ENCODE data around the gene EFNA1. TPM values are rescaled to one million over a fixed set of nuclear protein-coding genes. Genes with fewer than 3 reads are reported as not detected.

Gene EFNA1
- total RNA-seq, 1 donor from 2014 or later, result 26.1 TPM

DNA sequence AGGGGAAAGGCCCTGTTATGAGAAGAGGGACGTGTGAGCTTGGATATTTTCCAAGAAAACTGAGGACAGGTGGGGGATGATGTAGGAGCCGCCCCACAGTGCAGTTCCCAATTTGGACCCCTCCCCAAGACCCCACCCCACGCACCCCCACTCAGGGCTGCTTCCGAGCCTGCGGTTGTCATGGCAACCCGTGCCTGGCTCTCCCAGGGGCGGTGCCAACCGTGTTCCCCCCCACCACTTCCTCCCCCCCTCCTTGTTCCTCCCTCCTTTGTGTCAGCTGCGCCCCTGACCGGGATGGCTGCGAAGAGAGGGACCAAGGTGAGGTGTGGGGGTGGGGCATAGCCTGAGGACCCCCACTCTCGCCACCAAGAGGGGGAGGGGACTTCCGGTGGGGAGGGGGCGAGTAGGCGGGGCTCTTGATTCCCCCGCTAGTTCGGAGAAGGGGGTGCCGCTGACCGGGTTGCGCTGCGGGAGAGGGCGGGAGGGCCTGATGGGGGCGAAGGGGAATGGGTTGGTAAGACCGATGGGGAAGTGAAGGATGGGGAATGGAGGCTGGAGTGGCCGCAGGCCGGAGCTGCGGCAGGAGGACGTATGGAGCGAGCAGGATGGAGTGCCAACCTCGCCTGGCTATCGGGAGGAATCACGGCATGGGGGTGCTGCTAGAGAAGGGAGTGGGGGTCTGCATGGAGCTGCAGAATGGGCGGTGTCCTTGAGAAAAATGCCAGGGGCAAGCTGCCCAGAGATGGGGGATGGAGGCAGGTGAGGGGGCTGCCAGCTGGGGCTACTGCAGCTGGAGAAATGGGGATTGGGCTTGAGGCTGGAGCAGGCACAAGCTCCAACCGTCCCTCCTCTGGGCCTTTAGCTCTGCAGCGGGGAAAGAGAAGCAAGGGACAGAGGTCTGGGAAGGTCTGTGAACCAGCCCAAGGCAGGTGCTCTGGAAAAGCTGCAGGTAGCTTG is 46.9 kb downstream of the EFNA1 start:
- DNase-seq (ENCODE audit: extremely low spot score, unreplicated experiment), result peak; percentile 71
- H3K4me3 Mint-ChIP-seq, result peak overlapping the region; percentile 100

GRCh38 chr1:155175281-155175926 is 47.7 kb downstream of the EFNA1 start:
- Mint-ChIP-seq H3K36me3 (peaks cover 5% of the 10 kb centered on the region), H3K4me1 (ENCODE audit: unreplicated experiment) (peaks cover 23% of the 10 kb centered on the region), H3K27ac (no peak overlapping the region), H3K27me3 (peaks cover 3% of the 10 kb centered on the region), H3K4me3 (peak overlapping the region; percentile 100), H3K9me3 (no peaks in the 10 kb centered on the region)
- DNase-seq (ENCODE audit: extremely low spot score, unreplicated experiment), result no peak
- no peak for TF ChIP-seq CTCF (conservative IDR thresholded peaks at IDR 0.05)

More for the DNA sequence above, 46.9 kb downstream of the EFNA1 start:
- Mint-ChIP-seq H3K9me3 (no peaks in the 10 kb centered on the region), H3K36me3 (peaks cover 6% of the 10 kb centered on the region), H3K27ac (peak overlapping the region; percentile 36), H3K4me1 (ENCODE audit: unreplicated experiment) (peaks cover 23% of the 10 kb centered on the region), H3K27me3 (peaks cover 3% of the 10 kb centered on the region)
- no peak for TF ChIP-seq CTCF (conservative IDR thresholded peaks at IDR 0.05)

DNA sequence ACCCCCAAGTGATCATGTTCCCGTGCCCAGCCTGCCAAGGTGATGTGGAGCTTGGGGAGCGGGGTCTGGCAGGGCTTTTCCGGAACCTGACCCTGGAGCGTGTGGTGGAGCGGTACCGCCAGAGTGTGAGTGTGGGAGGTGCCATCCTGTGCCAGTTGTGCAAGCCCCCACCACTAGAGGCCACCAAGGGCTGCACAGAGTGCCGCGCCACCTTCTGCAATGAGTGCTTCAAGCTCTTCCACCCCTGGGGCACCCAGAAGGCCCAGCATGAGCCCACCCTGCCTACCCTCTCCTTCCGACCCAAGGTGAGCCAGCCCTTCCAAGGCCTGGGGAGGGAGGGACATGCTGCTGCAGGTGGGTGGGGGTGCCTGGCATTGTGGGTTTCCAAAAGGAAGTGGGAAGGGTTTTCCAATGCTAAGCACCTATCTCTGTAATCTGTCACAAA is 48.3 kb downstream of the EFNA1 start:
- H3K9me3 Mint-ChIP-seq, result no peaks in the 10 kb centered on the region
- peaks cover 5% of the 10 kb centered on the region for H3K36me3 Mint-ChIP-seq
- peaks cover 3% of the 10 kb centered on the region for H3K27me3 Mint-ChIP-seq
- peak overlapping the region; percentile 44 for H3K27ac Mint-ChIP-seq
- peak overlapping the region; percentile 71 for H3K4me3 Mint-ChIP-seq
- no peak for TF ChIP-seq CTCF (conservative IDR thresholded peaks at IDR 0.05)
- DNase-seq (ENCODE audit: extremely low spot score, unreplicated experiment), result no peak
- peaks cover 23% of the 10 kb centered on the region for H3K4me1 Mint-ChIP-seq (ENCODE audit: unreplicated experiment)

DNA sequence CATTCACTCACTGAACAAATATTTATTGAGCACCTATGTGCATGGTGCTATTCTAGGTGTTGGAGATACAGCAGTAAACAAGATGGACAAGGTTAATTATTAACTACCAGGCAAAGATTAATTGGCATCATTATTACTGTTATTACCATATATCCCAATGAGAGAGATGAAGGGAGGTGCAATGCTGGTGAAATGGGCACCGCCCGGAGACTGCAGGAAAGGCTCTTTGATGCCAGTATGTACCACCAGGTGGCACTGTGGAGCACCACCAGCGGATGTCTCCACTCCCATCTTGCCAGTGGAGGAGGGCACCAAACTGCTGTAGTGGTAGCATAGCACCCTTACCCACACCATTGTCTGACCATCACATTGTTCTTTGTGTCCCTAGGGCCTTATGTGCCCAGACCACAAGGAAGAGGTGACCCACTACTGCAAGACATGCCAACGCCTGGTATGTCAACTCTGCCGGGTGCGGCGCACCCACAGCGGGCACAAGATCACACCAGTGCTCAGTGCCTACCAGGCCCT is 48.9 kb downstream of the EFNA1 start:
- Mint-ChIP-seq H3K9me3 (no peaks in the 10 kb centered on the region), H3K4me1 (ENCODE audit: unreplicated experiment) (peaks cover 23% of the 10 kb centered on the region), H3K36me3 (peaks cover 5% of the 10 kb centered on the region), H3K27me3 (peaks cover 3% of the 10 kb centered on the region), H3K4me3 (peak overlapping the region; percentile 71), H3K27ac (peak overlapping the region; percentile 44)
- no peak for DNase-seq (ENCODE audit: extremely low spot score, unreplicated experiment)
- TF ChIP-seq CTCF (conservative IDR thresholded peaks at IDR 0.05), result peak; percentile 95

DNA sequence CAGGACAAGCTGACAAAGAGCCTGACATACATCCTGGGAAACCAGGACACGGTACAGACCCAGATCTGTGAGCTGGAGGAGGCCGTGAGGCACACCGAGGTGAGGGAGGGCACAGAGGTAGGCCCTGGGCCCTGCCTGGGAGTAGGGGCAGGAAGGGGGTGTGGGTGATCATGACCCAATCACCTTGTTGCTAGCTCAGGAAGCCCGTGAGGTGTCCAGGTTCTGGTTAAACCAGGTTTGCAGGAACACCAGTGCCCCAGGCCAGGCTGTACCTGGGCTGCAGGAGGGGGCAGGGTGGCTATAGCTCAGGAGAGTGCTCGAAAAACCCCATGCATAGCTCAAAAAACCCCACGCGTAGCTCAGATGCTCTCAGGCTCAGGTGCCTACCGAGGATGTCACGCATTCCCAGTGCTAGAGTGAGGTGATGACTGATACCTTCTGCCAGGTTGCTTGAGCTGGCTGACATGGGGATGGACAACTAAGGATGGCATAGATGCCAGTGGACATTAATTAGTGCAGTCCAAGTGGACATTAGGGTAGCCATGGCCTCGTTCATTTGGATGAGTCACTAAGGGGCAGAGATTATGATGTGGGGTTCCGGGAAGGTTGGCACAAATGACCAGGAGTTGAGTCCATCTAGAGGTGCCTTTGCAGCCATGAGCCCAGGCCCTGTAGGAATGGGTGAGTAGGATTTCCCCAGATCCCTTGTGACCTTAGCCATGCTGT is 49.7 kb downstream of the EFNA1 start:
- DNase-seq (ENCODE audit: extremely low spot score, unreplicated experiment), result no peak
- no peak for TF ChIP-seq CTCF (conservative IDR thresholded peaks at IDR 0.05)
- Mint-ChIP-seq H3K4me1 (ENCODE audit: unreplicated experiment) (peaks cover 16% of the 10 kb centered on the region), H3K36me3 (peaks cover 5% of the 10 kb centered on the region), H3K9me3 (no peaks in the 10 kb centered on the region), H3K4me3 (no peak overlapping the region), H3K27ac (peak overlapping the region; percentile 44), H3K27me3 (peaks cover 3% of the 10 kb centered on the region)
